ENCODE data around the gene MAD2L2. TPM values are rescaled to one million over a fixed set of nuclear protein-coding genes. Genes with fewer than 3 reads are reported as not detected.

Gene MAD2L2
- total RNA-seq, 1 experiment from 2014 or later, result 283 TPM

DNA sequence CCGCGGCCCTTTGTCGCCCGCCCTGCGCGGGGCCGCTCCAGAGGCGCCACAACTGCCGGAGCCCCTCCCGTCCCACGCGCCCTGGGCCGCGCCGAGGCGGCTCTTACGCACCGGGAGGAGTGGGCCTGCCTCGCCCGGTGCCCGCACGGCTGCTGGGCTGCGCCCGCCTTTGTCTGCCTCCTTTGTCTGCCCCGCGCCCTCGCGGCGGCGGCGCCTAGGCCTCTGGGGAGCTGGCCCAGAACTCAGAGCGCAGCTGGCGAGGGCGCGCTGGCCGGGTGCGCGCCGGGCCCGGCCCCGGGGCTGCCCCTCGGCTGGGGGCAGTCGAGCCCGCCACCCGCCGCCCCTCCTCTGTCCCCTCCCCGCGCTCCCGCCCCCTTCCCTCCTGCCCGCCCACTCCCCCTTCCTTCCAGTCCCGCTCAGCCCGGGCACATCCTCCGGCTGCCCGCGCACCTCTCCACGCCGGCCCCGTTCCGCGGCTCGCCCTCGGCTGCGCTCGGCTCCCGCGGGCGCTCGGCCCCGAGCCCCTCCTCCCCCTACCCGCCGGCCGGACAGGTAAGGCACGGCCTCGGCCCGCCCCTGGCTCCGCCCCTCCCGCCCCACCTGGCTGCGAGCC lies 10.5 kb upstream of the MAD2L2 start, which contains the start of gene DRAXIN (continued):
- TF ChIP-seq, protein P1, sequence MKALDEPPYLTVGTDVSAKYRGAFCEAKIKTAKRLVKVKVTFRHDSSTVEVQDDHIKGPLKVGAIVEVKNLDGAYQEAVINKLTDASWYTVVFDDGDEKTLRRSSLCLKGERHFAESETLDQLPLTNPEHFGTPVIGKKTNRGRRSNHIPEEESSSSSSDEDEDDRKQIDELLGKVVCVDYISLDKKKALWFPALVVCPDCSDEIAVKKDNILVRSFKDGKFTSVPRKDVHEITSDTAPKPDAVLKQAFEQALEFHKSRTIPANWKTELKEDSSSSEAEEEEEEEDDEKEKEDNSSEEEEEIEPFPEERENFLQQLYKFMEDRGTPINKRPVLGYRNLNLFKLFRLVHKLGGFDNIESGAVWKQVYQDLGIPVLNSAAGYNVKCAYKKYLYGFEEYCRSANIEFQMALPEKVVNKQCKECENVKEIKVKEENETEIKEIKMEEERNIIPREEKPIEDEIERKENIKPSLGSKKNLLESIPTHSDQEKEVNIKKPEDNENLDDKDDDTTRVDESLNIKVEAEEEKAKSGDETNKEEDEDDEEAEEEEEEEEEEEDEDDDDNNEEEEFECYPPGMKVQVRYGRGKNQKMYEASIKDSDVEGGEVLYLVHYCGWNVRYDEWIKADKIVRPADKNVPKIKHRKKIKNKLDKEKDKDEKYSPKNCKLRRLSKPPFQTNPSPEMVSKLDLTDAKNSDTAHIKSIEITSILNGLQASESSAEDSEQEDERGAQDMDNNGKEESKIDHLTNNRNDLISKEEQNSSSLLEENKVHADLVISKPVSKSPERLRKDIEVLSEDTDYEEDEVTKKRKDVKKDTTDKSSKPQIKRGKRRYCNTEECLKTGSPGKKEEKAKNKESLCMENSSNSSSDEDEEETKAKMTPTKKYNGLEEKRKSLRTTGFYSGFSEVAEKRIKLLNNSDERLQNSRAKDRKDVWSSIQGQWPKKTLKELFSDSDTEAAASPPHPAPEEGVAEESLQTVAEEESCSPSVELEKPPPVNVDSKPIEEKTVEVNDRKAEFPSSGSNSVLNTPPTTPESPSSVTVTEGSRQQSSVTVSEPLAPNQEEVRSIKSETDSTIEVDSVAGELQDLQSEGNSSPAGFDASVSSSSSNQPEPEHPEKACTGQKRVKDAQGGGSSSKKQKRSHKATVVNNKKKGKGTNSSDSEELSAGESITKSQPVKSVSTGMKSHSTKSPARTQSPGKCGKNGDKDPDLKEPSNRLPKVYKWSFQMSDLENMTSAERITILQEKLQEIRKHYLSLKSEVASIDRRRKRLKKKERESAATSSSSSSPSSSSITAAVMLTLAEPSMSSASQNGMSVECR (CRISPR knock-in tag; IDR thresholded peaks at IDR 0.05; ENCODE audit: borderline replicate concordance), result peak; percentile 78
- TF ChIP-seq JUN (CRISPR knock-in tag; IDR thresholded peaks at IDR 0.05), result no peak; the same call in none of the 2 replicates
- TF ChIP-seq, protein P2, sequence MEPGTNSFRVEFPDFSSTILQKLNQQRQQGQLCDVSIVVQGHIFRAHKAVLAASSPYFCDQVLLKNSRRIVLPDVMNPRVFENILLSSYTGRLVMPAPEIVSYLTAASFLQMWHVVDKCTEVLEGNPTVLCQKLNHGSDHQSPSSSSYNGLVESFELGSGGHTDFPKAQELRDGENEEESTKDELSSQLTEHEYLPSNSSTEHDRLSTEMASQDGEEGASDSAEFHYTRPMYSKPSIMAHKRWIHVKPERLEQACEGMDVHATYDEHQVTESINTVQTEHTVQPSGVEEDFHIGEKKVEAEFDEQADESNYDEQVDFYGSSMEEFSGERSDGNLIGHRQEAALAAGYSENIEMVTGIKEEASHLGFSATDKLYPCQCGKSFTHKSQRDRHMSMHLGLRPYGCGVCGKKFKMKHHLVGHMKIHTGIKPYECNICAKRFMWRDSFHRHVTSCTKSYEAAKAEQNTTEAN (CRISPR knock-in tag; IDR thresholded peaks at IDR 0.05), result no peak; the same call in 1 of the 2 replicates
- 0 out of 2 replicates have a peak, but pooled peaks have one; percentile 42 for TF ChIP-seq IRF2 (CRISPR knock-in tag; IDR thresholded peaks at IDR 0.05; ENCODE audit: borderline replicate concordance, low read depth)
- TF ChIP-seq GTF2I (CRISPR knock-in tag; conservative IDR thresholded peaks at IDR 0.05), result no peak
- no peak for TF ChIP-seq ZNF232 (CRISPR knock-in tag; IDR thresholded peaks at IDR 0.05)
- TF ChIP-seq, protein P3, sequence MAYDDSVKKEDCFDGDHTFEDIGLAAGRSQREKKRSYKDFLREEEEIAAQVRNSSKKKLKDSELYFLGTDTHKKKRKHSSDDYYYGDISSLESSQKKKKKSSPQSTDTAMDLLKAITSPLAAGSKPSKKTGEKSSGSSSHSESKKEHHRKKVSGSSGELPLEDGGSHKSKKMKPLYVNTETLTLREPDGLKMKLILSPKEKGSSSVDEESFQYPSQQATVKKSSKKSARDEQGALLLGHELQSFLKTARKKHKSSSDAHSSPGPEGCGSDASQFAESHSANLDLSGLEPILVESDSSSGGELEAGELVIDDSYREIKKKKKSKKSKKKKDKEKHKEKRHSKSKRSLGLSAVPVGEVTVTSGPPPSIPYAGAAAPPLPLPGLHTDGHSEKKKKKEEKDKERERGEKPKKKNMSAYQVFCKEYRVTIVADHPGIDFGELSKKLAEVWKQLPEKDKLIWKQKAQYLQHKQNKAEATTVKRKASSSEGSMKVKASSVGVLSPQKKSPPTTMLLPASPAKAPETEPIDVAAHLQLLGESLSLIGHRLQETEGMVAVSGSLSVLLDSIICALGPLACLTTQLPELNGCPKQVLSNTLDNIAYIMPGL (CRISPR knock-in tag; IDR thresholded peaks at IDR 0.05), result no peak
- TF ChIP-seq, protein P4, sequence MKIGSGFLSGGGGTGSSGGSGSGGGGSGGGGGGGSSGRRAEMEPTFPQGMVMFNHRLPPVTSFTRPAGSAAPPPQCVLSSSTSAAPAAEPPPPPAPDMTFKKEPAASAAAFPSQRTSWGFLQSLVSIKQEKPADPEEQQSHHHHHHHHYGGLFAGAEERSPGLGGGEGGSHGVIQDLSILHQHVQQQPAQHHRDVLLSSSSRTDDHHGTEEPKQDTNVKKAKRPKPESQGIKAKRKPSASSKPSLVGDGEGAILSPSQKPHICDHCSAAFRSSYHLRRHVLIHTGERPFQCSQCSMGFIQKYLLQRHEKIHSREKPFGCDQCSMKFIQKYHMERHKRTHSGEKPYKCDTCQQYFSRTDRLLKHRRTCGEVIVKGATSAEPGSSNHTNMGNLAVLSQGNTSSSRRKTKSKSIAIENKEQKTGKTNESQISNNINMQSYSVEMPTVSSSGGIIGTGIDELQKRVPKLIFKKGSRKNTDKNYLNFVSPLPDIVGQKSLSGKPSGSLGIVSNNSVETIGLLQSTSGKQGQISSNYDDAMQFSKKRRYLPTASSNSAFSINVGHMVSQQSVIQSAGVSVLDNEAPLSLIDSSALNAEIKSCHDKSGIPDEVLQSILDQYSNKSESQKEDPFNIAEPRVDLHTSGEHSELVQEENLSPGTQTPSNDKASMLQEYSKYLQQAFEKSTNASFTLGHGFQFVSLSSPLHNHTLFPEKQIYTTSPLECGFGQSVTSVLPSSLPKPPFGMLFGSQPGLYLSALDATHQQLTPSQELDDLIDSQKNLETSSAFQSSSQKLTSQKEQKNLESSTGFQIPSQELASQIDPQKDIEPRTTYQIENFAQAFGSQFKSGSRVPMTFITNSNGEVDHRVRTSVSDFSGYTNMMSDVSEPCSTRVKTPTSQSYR (CRISPR knock-in tag; IDR thresholded peaks at IDR 0.05), result no peak
- peak; percentile 34; the same call in 1 of the 2 replicates for TF ChIP-seq SP1 (CRISPR knock-in tag; conservative IDR thresholded peaks at IDR 0.05)
- TF ChIP-seq, protein P5, sequence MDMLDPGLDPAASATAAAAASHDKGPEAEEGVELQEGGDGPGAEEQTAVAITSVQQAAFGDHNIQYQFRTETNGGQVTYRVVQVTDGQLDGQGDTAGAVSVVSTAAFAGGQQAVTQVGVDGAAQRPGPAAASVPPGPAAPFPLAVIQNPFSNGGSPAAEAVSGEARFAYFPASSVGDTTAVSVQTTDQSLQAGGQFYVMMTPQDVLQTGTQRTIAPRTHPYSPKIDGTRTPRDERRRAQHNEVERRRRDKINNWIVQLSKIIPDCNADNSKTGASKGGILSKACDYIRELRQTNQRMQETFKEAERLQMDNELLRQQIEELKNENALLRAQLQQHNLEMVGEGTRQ (CRISPR knock-in tag; IDR thresholded peaks at IDR 0.05), result no peak
- TF ChIP-seq JAZF1 (CRISPR knock-in tag; IDR thresholded peaks at IDR 0.05), result no peak
- TF ChIP-seq CREM (CRISPR knock-in tag; IDR thresholded peaks at IDR 0.05), result no peak
- TF ChIP-seq, protein P6, sequence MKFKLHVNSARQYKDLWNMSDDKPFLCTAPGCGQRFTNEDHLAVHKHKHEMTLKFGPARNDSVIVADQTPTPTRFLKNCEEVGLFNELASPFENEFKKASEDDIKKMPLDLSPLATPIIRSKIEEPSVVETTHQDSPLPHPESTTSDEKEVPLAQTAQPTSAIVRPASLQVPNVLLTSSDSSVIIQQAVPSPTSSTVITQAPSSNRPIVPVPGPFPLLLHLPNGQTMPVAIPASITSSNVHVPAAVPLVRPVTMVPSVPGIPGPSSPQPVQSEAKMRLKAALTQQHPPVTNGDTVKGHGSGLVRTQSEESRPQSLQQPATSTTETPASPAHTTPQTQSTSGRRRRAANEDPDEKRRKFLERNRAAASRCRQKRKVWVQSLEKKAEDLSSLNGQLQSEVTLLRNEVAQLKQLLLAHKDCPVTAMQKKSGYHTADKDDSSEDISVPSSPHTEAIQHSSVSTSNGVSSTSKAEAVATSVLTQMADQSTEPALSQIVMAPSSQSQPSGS (CRISPR knock-in tag; IDR thresholded peaks at IDR 0.05; ENCODE audit: borderline replicate concordance, low read depth), result no peak
- no peak for TF ChIP-seq NR2C2 (CRISPR knock-in tag; IDR thresholded peaks at IDR 0.05)
- TF ChIP-seq NR1H2 (CRISPR knock-in tag; IDR thresholded peaks at IDR 0.05), result no peak
- TF ChIP-seq, protein P7, sequence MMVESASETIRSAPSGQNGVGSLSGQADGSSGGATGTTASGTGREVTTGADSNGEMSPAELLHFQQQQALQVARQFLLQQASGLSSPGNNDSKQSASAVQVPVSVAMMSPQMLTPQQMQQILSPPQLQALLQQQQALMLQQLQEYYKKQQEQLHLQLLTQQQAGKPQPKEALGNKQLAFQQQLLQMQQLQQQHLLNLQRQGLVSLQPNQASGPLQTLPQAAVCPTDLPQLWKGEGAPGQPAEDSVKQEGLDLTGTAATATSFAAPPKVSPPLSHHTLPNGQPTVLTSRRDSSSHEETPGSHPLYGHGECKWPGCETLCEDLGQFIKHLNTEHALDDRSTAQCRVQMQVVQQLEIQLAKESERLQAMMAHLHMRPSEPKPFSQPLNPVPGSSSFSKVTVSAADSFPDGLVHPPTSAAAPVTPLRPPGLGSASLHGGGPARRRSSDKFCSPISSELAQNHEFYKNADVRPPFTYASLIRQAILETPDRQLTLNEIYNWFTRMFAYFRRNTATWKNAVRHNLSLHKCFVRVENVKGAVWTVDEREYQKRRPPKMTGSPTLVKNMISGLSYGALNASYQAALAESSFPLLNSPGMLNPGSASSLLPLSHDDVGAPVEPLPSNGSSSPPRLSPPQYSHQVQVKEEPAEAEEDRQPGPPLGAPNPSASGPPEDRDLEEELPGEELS (CRISPR knock-in tag; IDR thresholded peaks at IDR 0.05), result no peak
- TF ChIP-seq MXD4 (CRISPR knock-in tag; IDR thresholded peaks at IDR 0.05; ENCODE audit: borderline replicate concordance), result no peak
- TF ChIP-seq ELF4 (CRISPR knock-in tag; IDR thresholded peaks at IDR 0.05; ENCODE audit: low read depth), result 0 out of 2 replicates have a peak, but pooled peaks have one; percentile 44
- TF ChIP-seq, protein P8, sequence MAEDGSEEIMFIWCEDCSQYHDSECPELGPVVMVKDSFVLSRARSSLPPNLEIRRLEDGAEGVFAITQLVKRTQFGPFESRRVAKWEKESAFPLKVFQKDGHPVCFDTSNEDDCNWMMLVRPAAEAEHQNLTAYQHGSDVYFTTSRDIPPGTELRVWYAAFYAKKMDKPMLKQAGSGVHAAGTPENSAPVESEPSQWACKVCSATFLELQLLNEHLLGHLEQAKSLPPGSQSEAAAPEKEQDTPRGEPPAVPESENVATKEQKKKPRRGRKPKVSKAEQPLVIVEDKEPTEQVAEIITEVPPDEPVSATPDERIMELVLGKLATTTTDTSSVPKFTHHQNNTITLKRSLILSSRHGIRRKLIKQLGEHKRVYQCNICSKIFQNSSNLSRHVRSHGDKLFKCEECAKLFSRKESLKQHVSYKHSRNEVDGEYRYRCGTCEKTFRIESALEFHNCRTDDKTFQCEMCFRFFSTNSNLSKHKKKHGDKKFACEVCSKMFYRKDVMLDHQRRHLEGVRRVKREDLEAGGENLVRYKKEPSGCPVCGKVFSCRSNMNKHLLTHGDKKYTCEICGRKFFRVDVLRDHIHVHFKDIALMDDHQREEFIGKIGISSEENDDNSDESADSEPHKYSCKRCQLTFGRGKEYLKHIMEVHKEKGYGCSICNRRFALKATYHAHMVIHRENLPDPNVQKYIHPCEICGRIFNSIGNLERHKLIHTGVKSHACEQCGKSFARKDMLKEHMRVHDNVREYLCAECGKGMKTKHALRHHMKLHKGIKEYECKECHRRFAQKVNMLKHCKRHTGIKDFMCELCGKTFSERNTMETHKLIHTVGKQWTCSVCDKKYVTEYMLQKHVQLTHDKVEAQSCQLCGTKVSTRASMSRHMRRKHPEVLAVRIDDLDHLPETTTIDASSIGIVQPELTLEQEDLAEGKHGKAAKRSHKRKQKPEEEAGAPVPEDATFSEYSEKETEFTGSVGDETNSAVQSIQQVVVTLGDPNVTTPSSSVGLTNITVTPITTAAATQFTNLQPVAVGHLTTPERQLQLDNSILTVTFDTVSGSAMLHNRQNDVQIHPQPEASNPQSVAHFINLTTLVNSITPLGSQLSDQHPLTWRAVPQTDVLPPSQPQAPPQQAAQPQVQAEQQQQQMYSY (CRISPR knock-in tag; IDR thresholded peaks at IDR 0.05), result no peak
